SK-N-SH (cell line): ENCODE measurements around the gene TSSK6. TPM values are rescaled to one million over a fixed set of nuclear protein-coding genes. Genes with fewer than 3 reads are reported as not detected.

ENCODE experiments used
- CTCF ChIA-PET: fragments of 300-600, 350-600 bp; formaldehyde crosslinking; extraction: SDS; loops from one replicate; lab custom pipeline; 2021; lab: Yijun Ruan, JAX
- POLR2A ChIA-PET: fragments of 350-600 bp; sonication (Branson Sonifier 250); formaldehyde crosslinking; extraction: SDS; loops from one replicate; lab custom pipeline; 2020; ENCODE audit warnings: antibody characterized with exemption, inconsistent platforms; lab: Yijun Ruan, JAX
- DNase-seq: peaks from one replicate; pipeline ENCODE4 v3.0.0; 2012
- H2AFZ ChIP-seq: fragments of 200-600 bp; sonication (generic); 2 replicates; pipeline ENCODE4 v1.8.1; 2016; ENCODE audit warnings: antibody characterized with exemption, mild to moderate bottlenecking, low read depth
- H3F3A ChIP-seq: fragments of 200-600 bp; sonication (generic); replicated peaks from 2 replicates; pipeline ENCODE3; 2016; ENCODE audit warnings: antibody characterized with exemption, mild to moderate bottlenecking; ENCODE audit not compliant: insufficient read depth
- H3K27ac ChIP-seq, 2 experiments: fragments of 200-500 bp in 1 of 2; fragments of 200-600 bp in 1 of 2; sonication (Bioruptor generic) in 1 of 2; sonication (generic), shearing (Covaris generic) in 1 of 2; 2 replicates each; pipeline versions ENCODE4 v1.5.1 to v1.6.1; 2014 to 2016; ENCODE audit warnings: low read depth in 2 of 2, inconsistent platforms in 1 of 2, low read length in 1 of 2, mild to moderate bottlenecking in 1 of 2, mixed read lengths in 1 of 2
- H3K27me3 ChIP-seq: fragments of 200-600 bp; sonication (generic), shearing (Covaris generic); 2 replicates; pipeline ENCODE4 v1.6.1; 2016; ENCODE audit warnings: mixed run types; ENCODE audit not compliant: insufficient read depth
- H3K36me3 ChIP-seq, 2 experiments: fragments of 200-500 bp in 1 of 2; fragments of 200-600 bp in 1 of 2; sonication (Bioruptor generic) in 1 of 2; sonication (generic) in 1 of 2; replicated peaks in 1 of 2; 2 replicates each; pipeline versions ENCODE3 to v1.5.1; 2014 to 2016; ENCODE audit warnings: low read length in 1 of 2, mild to moderate bottlenecking in 1 of 2; ENCODE audit not compliant: insufficient read depth in 2 of 2, control insufficient read depth in 1 of 2
- H3K4me1 ChIP-seq, 2 experiments: fragments of 200-500 bp in 1 of 2; fragments of 200-600 bp in 1 of 2; sonication (Bioruptor generic) in 1 of 2; sonication (generic), shearing (Covaris generic) in 1 of 2; 2 replicates each; pipeline versions ENCODE4 v1.5.1 to v1.6.1; 2014 to 2016; ENCODE audit warnings: low read depth in 1 of 2, low read length in 1 of 2, mixed run types in 1 of 2; ENCODE audit not compliant: insufficient read depth in 2 of 2, control insufficient read depth in 1 of 2
- H3K4me2 ChIP-seq: fragments of 200-600 bp; sonication (generic), shearing (Covaris generic); 2 replicates; pipeline ENCODE4 v1.6.1; 2017; ENCODE audit warnings: mixed run types
- H3K4me3 ChIP-seq, 2 experiments: fragments of 200-500 bp in 1 of 2; fragments of 200-600 bp in 1 of 2; sonication (Bioruptor generic) in 1 of 2; sonication (generic), shearing (Covaris generic) in 1 of 2; 2 replicates each; pipeline versions ENCODE4 v1.5.1 to v1.8.1; 2014 to 2016; ENCODE audit warnings: low read depth in 2 of 2, inconsistent platforms in 1 of 2, low read length in 1 of 2, mild to moderate bottlenecking in 1 of 2, mixed read lengths in 1 of 2, moderate library complexity in 1 of 2
- H3K79me2 ChIP-seq: fragments of 200-600 bp; sonication (generic); 2 replicates; pipeline ENCODE4 v1.8.1; 2017; ENCODE audit warnings: mild to moderate bottlenecking; ENCODE audit not compliant: insufficient read depth
- H3K9ac ChIP-seq: fragments of 200-600 bp; sonication (generic); 2 replicates; pipeline ENCODE4 v1.6.1; 2017; ENCODE audit warnings: mixed run types
- H3K9me2 ChIP-seq: fragments of 200-600 bp; sonication (generic); 2 replicates; pipeline ENCODE4 v1.6.1; 2017; ENCODE audit warnings: mixed run types
- H3K9me3 ChIP-seq: fragments of 200-600 bp; sonication (generic); 2 replicates; pipeline ENCODE4 v1.6.1; 2017; ENCODE audit warnings: mixed run types, mild to moderate bottlenecking, moderate library complexity
- H4K20me1 ChIP-seq: fragments of 200-600 bp; sonication (generic); 2 replicates; pipeline ENCODE4 v1.6.1; 2017; ENCODE audit warnings: mild to moderate bottlenecking, mixed run types; ENCODE audit not compliant: insufficient read depth
- EP300 ChIP-seq, 2 experiments: IDR thresholded peaks; 2 replicates each; pipeline versions ENCODE4 v1.4.0 to v1.6.1; 2012; ENCODE audit warnings: borderline replicate concordance in 1 of 2, low read depth in 1 of 2, low read length in 1 of 2
- EZH2phosphoT487 ChIP-seq: fragments of 200-600 bp; sonication (generic); IDR thresholded peaks from 2 replicates; pipeline ENCODE4 v1.6.1; 2017; ENCODE audit warnings: low read depth, mixed run types, mild to moderate bottlenecking, antibody characterized with exemption, moderate library complexity, borderline replicate concordance
- FOSL2 ChIP-seq: IDR thresholded peaks from 2 replicates; pipeline ENCODE4 v1.4.0; 2012; ENCODE audit warnings: low read depth, mild to moderate bottlenecking, moderate library complexity, borderline replicate concordance
- GABPA ChIP-seq: IDR thresholded peaks from 2 replicates; pipeline ENCODE4 v1.4.0; 2012; ENCODE audit warnings: low read depth, mild to moderate bottlenecking
- GATA2 ChIP-seq: sonication (generic); formaldehyde crosslinking; IDR thresholded peaks from 2 replicates; pipeline ENCODE4 v1.5.0; 2020; ENCODE audit warnings: mild to moderate bottlenecking, missing genetic modification reagents
- MXI1 ChIP-seq: IDR thresholded peaks from 2 replicates; pipeline ENCODE4 v1.6.1; 2012; ENCODE audit warnings: mild to moderate bottlenecking, low read depth, low read length, improper control_type of control experiment
- NRF1 ChIP-seq: IDR thresholded peaks from 2 replicates; pipeline ENCODE4 v1.6.1; 2012; ENCODE audit warnings: low read depth, mild to moderate bottlenecking, low read length
- RAD21 ChIP-seq: IDR thresholded peaks from 2 replicates; pipeline ENCODE4 v1.6.1; 2012; ENCODE audit warnings: mild to moderate bottlenecking, low read length
- RCOR1 ChIP-seq: fragments of 150-350 bp; IDR thresholded peaks from 2 replicates; pipeline ENCODE4 v1.6.1; 2017; ENCODE audit warnings: antibody characterized with exemption, low read length
- SIN3A ChIP-seq: IDR thresholded peaks from 2 replicates; pipeline ENCODE4 v1.6.1; 2012; ENCODE audit warnings: low read depth, mild to moderate bottlenecking, low read length, moderate library complexity, borderline replicate concordance
- SMC3 ChIP-seq: IDR thresholded peaks from 2 replicates; pipeline ENCODE4 v1.6.1; 2012; ENCODE audit warnings: low read depth, low read length, improper control_type of control experiment
- TCF12 ChIP-seq: IDR thresholded peaks from 2 replicates; pipeline ENCODE4 v1.4.0; 2012
- TEAD4 ChIP-seq: IDR thresholded peaks from 2 replicates; pipeline ENCODE4 v1.4.0; 2012; ENCODE audit warnings: mild to moderate bottlenecking, borderline replicate concordance; ENCODE audit not compliant: insufficient read depth
- USF1 ChIP-seq: IDR thresholded peaks from 2 replicates; pipeline ENCODE4 v1.4.0; 2012; ENCODE audit warnings: low read depth, borderline replicate concordance
- YY1 ChIP-seq: IDR thresholded peaks from 2 replicates; pipeline ENCODE4 v1.4.0; 2012; ENCODE audit warnings: low read depth, mild to moderate bottlenecking
- WGBS: methylation state at CpG from one replicate; pipeline ENCODE4 v1.1.6; 2017; ENCODE audit warnings: low lambda C conversion rate; 5-methylcytosine and 5-hydroxymethylcytosine counted together
- polyA plus RNA-seq, 3 experiments: library from polyadenylated mRNA; depleted of rRNA; stranded (reverse); fragments of >200 nt; gene quantifications; 2 replicates each; pipeline ENCODE4 v1.2.3, GENCODE V29; 2012
- TF ChIP-seq, protein P1 (sequence below): IDR thresholded peaks from 2 replicates; pipeline ENCODE4 v1.4.0; 2012; ENCODE audit warnings: low read depth, borderline replicate concordance
- TF ChIP-seq, protein P2 (sequence below): IDR thresholded peaks from 2 replicates; pipeline ENCODE4 v1.6.1; 2012; ENCODE audit warnings: mild to moderate bottlenecking, low read depth, low read length, moderate library complexity

Gene TSSK6
- polyA plus RNA-seq, 1 of the 3 experiments (the other 2 are of a cell fraction): 3.1 TPM

DNA sequence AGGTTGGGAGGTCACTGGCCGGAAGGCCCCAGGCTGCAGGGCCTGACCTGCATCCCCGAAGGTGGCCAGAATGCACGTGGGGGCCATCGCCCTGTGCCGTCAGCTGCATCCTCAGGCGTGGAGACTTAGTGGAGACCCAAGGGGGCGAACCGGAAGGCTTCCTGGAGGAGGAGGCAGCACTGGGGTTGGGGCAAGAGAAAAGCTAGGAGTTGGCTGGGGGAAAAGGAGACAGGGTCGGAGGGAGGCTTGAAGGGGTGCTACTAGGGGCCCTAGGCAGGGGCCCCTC lies 12.0 kb upstream of the TSSK6 start:
- Histone ChIP-seq H2AFZ (no peak overlapping the region), H4K20me1 (peaks cover 51% of the 10 kb centered on the region), H3K9me3 (no peaks in the 10 kb centered on the region), H3K4me2 (no peak overlapping the region), H3K9ac (no peak overlapping the region), H3K27me3 (no peaks in the 10 kb centered on the region), H3F3A (peaks cover 3% of the 10 kb centered on the region), H3K4me3 (no peak overlapping the region), H3K4me1 (peaks cover 0 to 11% of the 10 kb centered on the region in 2 experiments; a peak in 1 of 4 replicates), H3K36me3 (peaks cover 9 to 17% of the 10 kb centered on the region in 2 experiments), H3K79me2 (peaks cover 34% of the 10 kb centered on the region), H3K27ac (no peak overlapping the region), H3K9me2 (no peaks in the 10 kb centered on the region)
- 96% methylated on average over 9 of the region's 9 CpGs for WGBS
- CTCF ChIA-PET: interaction anchor here (0.9 to 15.3 kb wide), 2 partner anchors 10 to 26 kb away, joined by 3 to 258 read pairs; no protein-coding TSS in a partner anchor
- POLR2A ChIA-PET: interaction anchor here (2.5 kb wide), 1 partner anchor 11 kb away, joined by 15 read pairs; the partner anchor contains the start of genes NDUFA13 and TSSK6
- no peak for DNase-seq
- no peak for TF ChIP-seq RCOR1
- TF ChIP-seq, protein P1, sequence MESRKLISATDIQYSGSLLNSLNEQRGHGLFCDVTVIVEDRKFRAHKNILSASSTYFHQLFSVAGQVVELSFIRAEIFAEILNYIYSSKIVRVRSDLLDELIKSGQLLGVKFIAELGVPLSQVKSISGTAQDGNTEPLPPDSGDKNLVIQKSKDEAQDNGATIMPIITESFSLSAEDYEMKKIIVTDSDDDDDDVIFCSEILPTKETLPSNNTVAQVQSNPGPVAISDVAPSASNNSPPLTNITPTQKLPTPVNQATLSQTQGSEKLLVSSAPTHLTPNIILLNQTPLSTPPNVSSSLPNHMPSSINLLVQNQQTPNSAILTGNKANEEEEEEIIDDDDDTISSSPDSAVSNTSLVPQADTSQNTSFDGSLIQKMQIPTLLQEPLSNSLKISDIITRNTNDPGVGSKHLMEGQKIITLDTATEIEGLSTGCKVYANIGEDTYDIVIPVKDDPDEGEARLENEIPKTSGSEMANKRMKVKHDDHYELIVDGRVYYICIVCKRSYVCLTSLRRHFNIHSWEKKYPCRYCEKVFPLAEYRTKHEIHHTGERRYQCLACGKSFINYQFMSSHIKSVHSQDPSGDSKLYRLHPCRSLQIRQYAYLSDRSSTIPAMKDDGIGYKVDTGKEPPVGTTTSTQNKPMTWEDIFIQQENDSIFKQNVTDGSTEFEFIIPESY: no peak

GRCh38 chr19:19526581-19527370 lies 11.4 kb upstream of the TSSK6 start:
- H3K79me2 ChIP-seq: peaks cover 40% of the 10 kb centered on the region
- H3K36me3 ChIP-seq: peaks cover 9 to 17% of the 10 kb centered on the region in 2 experiments
- H4K20me1 ChIP-seq: peaks cover 53% of the 10 kb centered on the region
- peaks cover 1% of the 10 kb centered on the region for H3F3A ChIP-seq
- H3K4me2 ChIP-seq: no peak overlapping the region
- no peaks in the 10 kb centered on the region for H3K27me3 ChIP-seq
- H3K9me3 ChIP-seq: no peaks in the 10 kb centered on the region
- no peaks in the 10 kb centered on the region for H3K9me2 ChIP-seq
- H3K4me3 ChIP-seq: no peak overlapping the region
- no peak overlapping the region for H2AFZ ChIP-seq
- H3K9ac ChIP-seq: no peak overlapping the region
- CTCF ChIA-PET: interaction anchor here (0.9 to 15.3 kb wide), 2 partner anchors 10 to 27 kb away, joined by 3 to 258 read pairs; no protein-coding TSS in a partner anchor
- WGBS: 92% methylated on average over 25 of the region's 28 CpGs
- H3K4me1 ChIP-seq: peaks cover 0 to 8% of the 10 kb centered on the region in 2 experiments; a peak in 1 of 4 replicates
- no peak for DNase-seq
- POLR2A ChIA-PET: no interaction called here
- no peak overlapping the region for H3K27ac ChIP-seq
- TF ChIP-seq FOSL2 (no peak), EZH2phosphoT487 (no peak), YY1 (no peak), MXI1 (no peak), TEAD4 (no peak), RAD21 (no peak), USF1 (no peak), SMC3 (no peak), GATA2 (CRISPR knock-in tag) (no peak), NRF1 (no peak), EP300 (IDR thresholded peaks at IDR 0.05; ENCODE audit: borderline replicate concordance in 1 of 2, low read depth in 1 of 2, low read length in 1 of 2) (no peak), TCF12 (no peak), SIN3A (no peak), GABPA (no peak)
- TF ChIP-seq, protein P1: no peak
- TF ChIP-seq, protein P2, sequence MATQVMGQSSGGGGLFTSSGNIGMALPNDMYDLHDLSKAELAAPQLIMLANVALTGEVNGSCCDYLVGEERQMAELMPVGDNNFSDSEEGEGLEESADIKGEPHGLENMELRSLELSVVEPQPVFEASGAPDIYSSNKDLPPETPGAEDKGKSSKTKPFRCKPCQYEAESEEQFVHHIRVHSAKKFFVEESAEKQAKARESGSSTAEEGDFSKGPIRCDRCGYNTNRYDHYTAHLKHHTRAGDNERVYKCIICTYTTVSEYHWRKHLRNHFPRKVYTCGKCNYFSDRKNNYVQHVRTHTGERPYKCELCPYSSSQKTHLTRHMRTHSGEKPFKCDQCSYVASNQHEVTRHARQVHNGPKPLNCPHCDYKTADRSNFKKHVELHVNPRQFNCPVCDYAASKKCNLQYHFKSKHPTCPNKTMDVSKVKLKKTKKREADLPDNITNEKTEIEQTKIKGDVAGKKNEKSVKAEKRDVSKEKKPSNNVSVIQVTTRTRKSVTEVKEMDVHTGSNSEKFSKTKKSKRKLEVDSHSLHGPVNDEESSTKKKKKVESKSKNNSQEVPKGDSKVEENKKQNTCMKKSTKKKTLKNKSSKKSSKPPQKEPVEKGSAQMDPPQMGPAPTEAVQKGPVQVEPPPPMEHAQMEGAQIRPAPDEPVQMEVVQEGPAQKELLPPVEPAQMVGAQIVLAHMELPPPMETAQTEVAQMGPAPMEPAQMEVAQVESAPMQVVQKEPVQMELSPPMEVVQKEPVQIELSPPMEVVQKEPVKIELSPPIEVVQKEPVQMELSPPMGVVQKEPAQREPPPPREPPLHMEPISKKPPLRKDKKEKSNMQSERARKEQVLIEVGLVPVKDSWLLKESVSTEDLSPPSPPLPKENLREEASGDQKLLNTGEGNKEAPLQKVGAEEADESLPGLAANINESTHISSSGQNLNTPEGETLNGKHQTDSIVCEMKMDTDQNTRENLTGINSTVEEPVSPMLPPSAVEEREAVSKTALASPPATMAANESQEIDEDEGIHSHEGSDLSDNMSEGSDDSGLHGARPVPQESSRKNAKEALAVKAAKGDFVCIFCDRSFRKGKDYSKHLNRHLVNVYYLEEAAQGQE: no peak
